Esophagus mucosa (tissue), 1 donor: ENCODE data around the gene RUVBL2. TPM values are rescaled to one million over a fixed set of nuclear protein-coding genes. Genes with fewer than 3 reads are reported as not detected.

Experiments
- ATAC-seq: fragments of 200-7000 bp; cut with Tn5 transposase; one replicate; pipeline ENCODE4 v1.9.1; 2020
- total RNA-seq: library from RNA; stranded (reverse); gene quantifications from one replicate; pipeline ENCODE4 v1.2.4, GENCODE V29; 2023
- donor health status: DM: yes; HTN: yes; CAD: no.

The RUVBL2 gene
- total RNA-seq, result 79.0 TPM

- peak; percentile 92 for ATAC-seq
Measured at GRCh38 chr19:48993175-48994034, at the start of gene RUVBL2, which contains the start of gene GYS1. RUVBL2 (plus strand) TSS chr19:48993887; CDS start chr19:48993912, 25 bp downstream. GYS1 (minus strand) TSS chr19:48993309; CDS start chr19:48993112, 197 bp downstream.

GRCh38 chr19:48945415-48945814 lies 48.3 kb upstream of the RUVBL2 start:
- no peak for ATAC-seq

GRCh38 chr19:48945817-48946216 lies 47.9 kb upstream of the RUVBL2 start:
- no peak for ATAC-seq

- ATAC-seq, result peak; percentile 18
Measured at GRCh38 chr19:48946463-48947257, 47.0 kb upstream of the RUVBL2 start.

GRCh38 chr19:48947258-48947542 lies 46.5 kb upstream of the RUVBL2 start:
- no peak for ATAC-seq

- ATAC-seq, result no peak
Measured at GRCh38 chr19:48950159-48950558, 43.5 kb upstream of the RUVBL2 start.

GRCh38 chr19:48950830-48951519 lies 42.7 kb upstream of the RUVBL2 start:
- no peak for ATAC-seq

GRCh38 chr19:48953141-48953540 lies 40.5 kb upstream of the RUVBL2 start:
- ATAC-seq, result no peak

- no peak for ATAC-seq
Measured at GRCh38 chr19:48953990-48954594, 39.6 kb upstream of the RUVBL2 start.

- peak; percentile 88 for ATAC-seq
Measured at GRCh38 chr19:48954595-48955307, 38.9 kb upstream of the RUVBL2 start, which contains the start of gene BAX. BAX (plus strand) TSS chr19:48954875; CDS start chr19:48954929, 54 bp downstream.

- peak; percentile 1 for ATAC-seq
Measured at GRCh38 chr19:48955308-48955958, 38.3 kb upstream of the RUVBL2 start.

- no peak for ATAC-seq
Measured at GRCh38 chr19:48958006-48958405, 35.7 kb upstream of the RUVBL2 start.

- ATAC-seq, result no peak
Measured at GRCh38 chr19:48959341-48960239, 34.1 kb upstream of the RUVBL2 start.

GRCh38 chr19:48961051-48961649 lies 32.5 kb upstream of the RUVBL2 start:
- no peak for ATAC-seq

GRCh38 chr19:48961673-48962028 lies 32.0 kb upstream of the RUVBL2 start:
- ATAC-seq, result no peak

- ATAC-seq, result peak; percentile 40
Measured at GRCh38 chr19:48962029-48962848, 31.4 kb upstream of the RUVBL2 start.

- ATAC-seq, result no peak
Measured at GRCh38 chr19:48962849-48963165, 30.9 kb upstream of the RUVBL2 start.

- peak; percentile 12 for ATAC-seq
Measured at GRCh38 chr19:48963371-48964204, 30.1 kb upstream of the RUVBL2 start.
